Tibial nerve (tissue), 4 donors: ENCODE data around the gene RPS18. TPM values are rescaled to one million over a fixed set of nuclear protein-coding genes. Genes with fewer than 3 reads are reported as not detected.

ENCODE experiments used
- DNase-seq, 2 donors: peaks; one replicate each; pipeline ENCODE4 v3.0.0-alpha.2; 2019; ENCODE audit warnings: low spot score in 2 of 2
- H3K27ac ChIP-seq, 4 donors: fragments of 200-600 bp; sonication (generic) in 3 of 4; one replicate each; pipeline ENCODE4 v1.5.1; 2017 to 2019; ENCODE audit warnings: mild to moderate bottlenecking in 1 of 4
- H3K27me3 ChIP-seq, 2 donors: fragments of 200-600 bp; sonication (generic) in 1 of 2; one replicate each; pipeline versions ENCODE4 v1.5.1 to v1.6.0; 2017 to 2019
- H3K36me3 ChIP-seq, 3 donors: fragments of 200-600 bp; sonication (generic); one replicate each; pipeline ENCODE4 v1.5.1; 2018 to 2019
- H3K4me1 ChIP-seq, 4 donors: fragments of 200-600 bp; sonication (generic) in 3 of 4; one replicate each; pipeline ENCODE4 v1.5.1; 2017 to 2019
- H3K4me3 ChIP-seq, 4 donors: fragments of 200-600 bp; sonication (generic) in 3 of 4; one replicate each; pipeline ENCODE4 v1.5.1; 2017 to 2019; ENCODE audit warnings: mild to moderate bottlenecking in 1 of 4, moderate library complexity in 1 of 4
- H3K9me3 ChIP-seq, 4 donors: fragments of 200-600 bp; sonication (generic) in 3 of 4; one replicate each; pipeline ENCODE4 v1.5.1; 2017 to 2019
- CTCF ChIP-seq, 5 experiments: fragments of 200-600 bp in 3 of 5; fragments of 450-650 bp in 2 of 5; sonication (generic) in 3 of 5; IDR thresholded peaks; one replicate each; pipeline ENCODE4 v1.5.1; 2016 to 2019; ENCODE audit warnings: antibody characterized with exemption in 5 of 5, mild to moderate bottlenecking in 3 of 5, moderate library complexity in 2 of 5
- EP300 ChIP-seq, 2 donors: sonication (generic); formaldehyde crosslinking; IDR thresholded peaks; one replicate each; pipeline ENCODE4 v1.6.1; 2017; ENCODE audit warnings: antibody characterized with exemption in 2 of 2, mild to moderate bottlenecking in 1 of 2
- POLR2A ChIP-seq, 2 donors: fragments of 450-650 bp; IDR thresholded peaks; one replicate each; pipeline ENCODE4 v1.6.1; 2017; ENCODE audit warnings: antibody characterized with exemption in 2 of 2, mild to moderate bottlenecking in 2 of 2, moderate library complexity in 2 of 2
- WGBS, 2 donors: methylation state at CpG; one replicate each; pipeline ENCODE4 v1.1.5; 2018; 5-methylcytosine and 5-hydroxymethylcytosine counted together
- total RNA-seq, 4 donors: library from RNA; depleted of rRNA; stranded (reverse); fragments of >200 nt; gene quantifications; one replicate each; pipeline ENCODE4 v1.1.0, GENCODE V29; 2016

Gene RPS18
- total RNA-seq, 4 donors from 2014 or later: 2,115 to 2,529 (median 2,306) TPM

GRCh38 chr6:33290459-33290858, 18.6 kb downstream of the RPS18 start:
- DNase-seq: no peak
- TF ChIP-seq CTCF (IDR thresholded peaks at IDR 0.05) (no peak), POLR2A (IDR thresholded peaks at IDR 0.05) (no peak), EP300 (IDR thresholded peaks at IDR 0.05) (no peak)
- Histone ChIP-seq H3K27me3 (no peaks in the 10 kb centered on the region), H3K36me3 (peaks cover 0 to 74% (median 10%) of the 10 kb centered on the region in 3 donors), H3K27ac (peak overlapping the region in 1 of 4 donors; percentile 90), H3K4me1 (peaks cover 0 to 30% (median 17%) of the 10 kb centered on the region in 4 donors), H3K4me3 (peak overlapping the region in 1 of 4 donors; percentile 86), H3K9me3 (no peaks in the 10 kb centered on the region)
- 63 to 68% methylated on average over 7 of the region's 7 CpGs for WGBS, 2 donors

GRCh38 chr6:33292996-33293682, 21.3 kb downstream of the RPS18 start:
- Histone ChIP-seq H3K27ac (no peak overlapping the region), H3K4me1 (peaks cover 3 to 39% (median 19%) of the 10 kb centered on the region in 4 donors), H3K9me3 (no peaks in the 10 kb centered on the region), H3K36me3 (peaks cover 0 to 66% (median 15%) of the 10 kb centered on the region in 3 donors), H3K4me3 (no peak overlapping the region), H3K27me3 (no peaks in the 10 kb centered on the region)
- WGBS, 2 donors: 84 to 86% methylated on average over 14 to 16 of the region's 16 CpGs
- DNase-seq: no peak
- TF ChIP-seq CTCF (IDR thresholded peaks at IDR 0.05) (no peak), POLR2A (IDR thresholded peaks at IDR 0.05) (no peak), EP300 (IDR thresholded peaks at IDR 0.05) (no peak)

- DNase-seq: no peak
- no peaks in the 10 kb centered on the region for H3K27me3 ChIP-seq
- H3K27ac ChIP-seq: no peak overlapping the region
- H3K9me3 ChIP-seq: no peaks in the 10 kb centered on the region
- TF ChIP-seq POLR2A (IDR thresholded peaks at IDR 0.05) (no peak), EP300 (IDR thresholded peaks at IDR 0.05) (no peak), CTCF (IDR thresholded peaks at IDR 0.05) (no peak)
- H3K4me1 ChIP-seq: peaks cover 3 to 35% (median 14%) of the 10 kb centered on the region in 4 donors
- WGBS, 2 donors: 64 to 67% methylated on average over 10 of the region's 10 CpGs
- H3K36me3 ChIP-seq: peaks cover 0 to 66% (median 15%) of the 10 kb centered on the region in 3 donors
- no peak overlapping the region for H3K4me3 ChIP-seq
These were observed 22.4 kb downstream of the RPS18 start for GRCh38 chr6:33294086-33294823.

- Histone ChIP-seq H3K4me3 (no peak overlapping the region), H3K27ac (no peak overlapping the region), H3K36me3 (peaks cover 0 to 63% (median 15%) of the 10 kb centered on the region in 3 donors), H3K4me1 (peaks cover 3 to 34% (median 9%) of the 10 kb centered on the region in 4 donors), H3K9me3 (no peaks in the 10 kb centered on the region), H3K27me3 (no peaks in the 10 kb centered on the region)
- TF ChIP-seq EP300 (IDR thresholded peaks at IDR 0.05) (no peak), POLR2A (IDR thresholded peaks at IDR 0.05) (no peak)
- DNase-seq: no peak
- 77 to 78% methylated on average over 14 to 15 of the region's 15 CpGs for WGBS, 2 donors
These were observed 23.9 kb downstream of the RPS18 start for GRCh38 chr6:33295621-33296369.

GRCh38 chr6:33296797-33297405, 25.0 kb downstream of the RPS18 start:
- Histone ChIP-seq H3K4me1 (peaks cover 3 to 43% (median 11%) of the 10 kb centered on the region in 4 donors), H3K4me3 (peak overlapping the region in 3 of 4 donors; percentile 68 to 85 (median 72)), H3K36me3 (peaks cover 0 to 60% (median 15%) of the 10 kb centered on the region in 3 donors), H3K27ac (peak overlapping the region; percentile 90 to 98 (median 97)), H3K27me3 (no peaks in the 10 kb centered on the region), H3K9me3 (no peaks in the 10 kb centered on the region)
- TF ChIP-seq CTCF (IDR thresholded peaks at IDR 0.05) (no peak), EP300 (IDR thresholded peaks at IDR 0.05) (no peak), POLR2A (IDR thresholded peaks at IDR 0.05) (no peak)
- 68 to 72% methylated on average over 7 to 12 of the region's 12 CpGs for WGBS, 2 donors
- no peak for DNase-seq
